ENCODE measurements around the gene HNRNPDL. TPM values are rescaled to one million over a fixed set of nuclear protein-coding genes. Genes with fewer than 3 reads are reported as not detected.
A peak's percentile ranks its signal among the peaks of the same experiment; 100 is the strongest.

The HNRNPDL gene
- total and polyA plus RNA-seq, 12 donors, result 129 to 184 (median 151) TPM

DNA sequence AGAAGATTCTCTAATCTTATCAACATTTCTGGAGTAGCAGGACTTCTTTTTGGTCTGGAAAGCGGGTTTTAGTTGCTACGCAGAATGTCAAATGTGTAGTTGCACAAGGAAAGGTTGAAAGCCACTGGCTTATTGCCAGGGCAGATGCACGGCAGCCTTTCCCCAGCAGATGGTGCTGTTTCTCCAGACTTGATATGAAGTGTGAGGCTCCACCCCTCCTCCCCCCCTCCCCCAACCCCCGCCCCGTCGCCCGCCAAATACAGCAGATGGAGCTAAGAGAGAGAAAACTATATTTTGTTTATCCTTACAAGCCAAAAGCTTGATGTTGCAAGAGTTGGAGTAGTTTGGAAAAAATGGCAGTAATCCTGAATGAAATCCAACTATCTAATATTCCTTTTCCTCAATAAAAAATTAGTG lies 32.2 kb upstream of the HNRNPDL start:
- intact Hi-C loops (cut with DNase I), result loop anchor here in 9 of 10 donors (1.0 to 10.0 kb wide), 11 partner anchors 102 to 1182 kb away; partner anchors contain the start of gene TMEM150C (in 1 of the 9)
- no peak overlapping the region for H3K27ac ChIP-seq
- no peak overlapping the region for H3K4me3 ChIP-seq
- H3K27me3 ChIP-seq, result no peaks in the 10 kb centered on the region
- peaks cover 0 to 11% (median 3%) of the 10 kb centered on the region in 9 donors for H3K4me1 ChIP-seq
- peak; percentile 79 to 88 for DNase-seq
- TF ChIP-seq, protein P1, sequence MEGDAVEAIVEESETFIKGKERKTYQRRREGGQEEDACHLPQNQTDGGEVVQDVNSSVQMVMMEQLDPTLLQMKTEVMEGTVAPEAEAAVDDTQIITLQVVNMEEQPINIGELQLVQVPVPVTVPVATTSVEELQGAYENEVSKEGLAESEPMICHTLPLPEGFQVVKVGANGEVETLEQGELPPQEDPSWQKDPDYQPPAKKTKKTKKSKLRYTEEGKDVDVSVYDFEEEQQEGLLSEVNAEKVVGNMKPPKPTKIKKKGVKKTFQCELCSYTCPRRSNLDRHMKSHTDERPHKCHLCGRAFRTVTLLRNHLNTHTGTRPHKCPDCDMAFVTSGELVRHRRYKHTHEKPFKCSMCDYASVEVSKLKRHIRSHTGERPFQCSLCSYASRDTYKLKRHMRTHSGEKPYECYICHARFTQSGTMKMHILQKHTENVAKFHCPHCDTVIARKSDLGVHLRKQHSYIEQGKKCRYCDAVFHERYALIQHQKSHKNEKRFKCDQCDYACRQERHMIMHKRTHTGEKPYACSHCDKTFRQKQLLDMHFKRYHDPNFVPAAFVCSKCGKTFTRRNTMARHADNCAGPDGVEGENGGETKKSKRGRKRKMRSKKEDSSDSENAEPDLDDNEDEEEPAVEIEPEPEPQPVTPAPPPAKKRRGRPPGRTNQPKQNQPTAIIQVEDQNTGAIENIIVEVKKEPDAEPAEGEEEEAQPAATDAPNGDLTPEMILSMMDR (IDR thresholded peaks at IDR 0.05), result peak; percentile 80 to 96 (median 89)
- WGBS, 2 donors, result 5 to 9% methylated on average over 7 of the region's 7 CpGs
- peak; percentile 85 to 93 (median 88) for ATAC-seq
- H3K36me3 ChIP-seq, result peaks cover 0 to 44% (median 1%) of the 10 kb centered on the region in 9 donors
- H3K9me3 ChIP-seq, result no peaks in the 10 kb centered on the region

- intact Hi-C loops (cut with DNase I), result loop anchor here in 9 of 10 donors (1.0 to 10.0 kb wide), 11 partner anchors 103 to 1183 kb away; partner anchors contain the start of gene TMEM150C (in 1 of the 9)
- H3K9me3 ChIP-seq, result no peaks in the 10 kb centered on the region
- TF ChIP-seq, protein P1 (IDR thresholded peaks at IDR 0.05), result no peak
- 81 to 86% methylated on average over 2 of the region's 2 CpGs for WGBS, 2 donors
- no peak overlapping the region for H3K4me3 ChIP-seq
- H3K27ac ChIP-seq, result no peak overlapping the region
- DNase-seq, result no peak
- peaks cover 0 to 11% (median 3%) of the 10 kb centered on the region in 9 donors for H3K4me1 ChIP-seq
- peaks cover 0 to 52% (median 8%) of the 10 kb centered on the region in 9 donors for H3K36me3 ChIP-seq
- no peaks in the 10 kb centered on the region for H3K27me3 ChIP-seq
- ATAC-seq, result no peak
These were observed 31.4 kb upstream of the HNRNPDL start for GRCh38 chr4:82461710-82462109.

DNA sequence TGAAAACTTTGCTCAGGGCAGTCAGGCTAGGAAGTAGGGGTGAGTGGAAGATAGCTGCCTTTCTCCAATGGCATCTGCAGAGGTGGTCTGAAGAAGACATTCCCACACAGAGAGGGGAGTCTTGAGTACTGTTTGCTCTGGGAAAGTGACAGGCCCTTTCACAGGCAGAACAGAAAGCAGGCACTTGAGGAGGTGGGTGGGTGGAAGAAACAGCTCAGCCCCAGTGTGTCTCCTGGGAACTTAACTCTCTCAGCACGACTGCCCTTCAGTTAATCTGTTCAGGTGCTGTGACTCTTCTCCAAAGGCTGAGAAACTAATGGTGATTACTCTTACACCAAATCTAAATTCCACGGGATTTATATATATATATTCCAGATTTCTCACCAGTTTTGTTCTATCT lies 28.5 kb upstream of the HNRNPDL start:
- no peak overlapping the region for H3K27ac ChIP-seq
- no peaks in the 10 kb centered on the region for H3K27me3 ChIP-seq
- H3K4me3 ChIP-seq, result no peak overlapping the region
- no peaks in the 10 kb centered on the region for H3K9me3 ChIP-seq
- peaks cover 0 to 8% (median 2%) of the 10 kb centered on the region in 9 donors for H3K4me1 ChIP-seq
- no peak for ATAC-seq
- 81 to 95% methylated on average over 2 of the region's 2 CpGs for WGBS, 2 donors
- H3K36me3 ChIP-seq, result peaks cover 0 to 81% (median 10%) of the 10 kb centered on the region in 9 donors
- intact Hi-C loops (cut with DNase I), result no loop called here
- TF ChIP-seq, protein P1 (IDR thresholded peaks at IDR 0.05), result no peak
- no peak for DNase-seq

- Histone ChIP-seq H3K36me3 (peaks cover 0 to 96% (median 15%) of the 10 kb centered on the region in 9 donors), H3K4me3 (no peak overlapping the region), H3K4me1 (peaks cover 0 to 2% (median 0%) of the 10 kb centered on the region in 9 donors), H3K9me3 (no peaks in the 10 kb centered on the region), H3K27ac (no peak overlapping the region), H3K27me3 (no peaks in the 10 kb centered on the region)
- intact Hi-C loops (cut with DNase I), result no loop called here
- whole genome bisulfite sequencing, 2 donors, result 85 to 92% methylated on average over 7 of the region's 7 CpGs
- DNase-seq, result no peak
- ATAC-seq, result no peak
- TF ChIP-seq, protein P1 (IDR thresholded peaks at IDR 0.05), result no peak
These were observed 27.0 kb upstream of the HNRNPDL start for GRCh38 chr4:82457266-82457665.

Data from heart right ventricle (tissue), 16 donors.